A549 treated with Hydrocortisone at 1 μM for 4 hours (cell line): ENCODE data around the gene DCANP1. TPM values are rescaled to one million over a fixed set of nuclear protein-coding genes. Genes with fewer than 3 reads are reported as not detected.

Source experiments
- total RNA-seq: library from RNA; stranded (reverse); fragments of 200-300 nt; extraction: Qiagen RNA extraction; gene quantifications from 5 replicates; pipeline ENCODE4 v1.2.3, GENCODE V29; 2022

The DCANP1 gene
- total RNA-seq: not detected in 5 replicates

GRCh38 chr5:135447298-135447929, at the start of gene DCANP1:
Gene DCANP1, minus strand, starts transcription at chr5:135447348. Its CDS starts 240 bp downstream, at chr5:135447108.

GRCh38 chr5:135452321-135453030, 5.3 kb upstream of the DCANP1 start, which contains the start of gene TIFAB:
Gene TIFAB, minus strand, starts transcription at chr5:135452351. Its CDS starts 2,412 bp downstream, at chr5:135449939.

GRCh38 chr5:135398855-135399793, 48.0 kb downstream of the DCANP1 start, which contains the start of gene MACROH2A1:
Gene MACROH2A1, minus strand, starts transcription at chr5:135399231. Its CDS starts 10,138 bp downstream, at chr5:135389093.

Other genes with a start within 250 kb of the DCANP1 start
- gene MACROH2A1, start 48.1 kb downstream of the DCANP1 start, total RNA-seq: 185 to 199 TPM (median 195 TPM) in 5 replicates
- gene TIFAB, start 5.0 kb upstream of the DCANP1 start, total RNA-seq: not detected in 5 replicates
- not detected in 5 replicates for gene NEUROG1, start 88.6 kb upstream of the DCANP1 start, total RNA-seq
- gene CXCL14, start 131.6 kb upstream of the DCANP1 start, total RNA-seq: 0.13 to 0.37 TPM (median 0.15 TPM) in 5 replicates